GM21619 (cell line): Measurements from ENCODE around the gene MYH3.

Source experiments
- ATAC-seq: cut with Tn5 transposase; IDR thresholded peaks from one replicate; pipeline ENCODE4 v1.9.1; 2021; ENCODE audit not compliant: unreplicated experiment

Gene MYH3

GRCh38 chr17:10651927-10652326, 5.2 kb downstream of the MYH3 start:
- no peak for ATAC-seq

- ATAC-seq = no peak
Observed at GRCh38 chr17:10649602-10650001, 7.5 kb downstream of the MYH3 start.

- no peak for ATAC-seq
Observed at GRCh38 chr17:10648956-10649355, 8.2 kb downstream of the MYH3 start.

DNA sequence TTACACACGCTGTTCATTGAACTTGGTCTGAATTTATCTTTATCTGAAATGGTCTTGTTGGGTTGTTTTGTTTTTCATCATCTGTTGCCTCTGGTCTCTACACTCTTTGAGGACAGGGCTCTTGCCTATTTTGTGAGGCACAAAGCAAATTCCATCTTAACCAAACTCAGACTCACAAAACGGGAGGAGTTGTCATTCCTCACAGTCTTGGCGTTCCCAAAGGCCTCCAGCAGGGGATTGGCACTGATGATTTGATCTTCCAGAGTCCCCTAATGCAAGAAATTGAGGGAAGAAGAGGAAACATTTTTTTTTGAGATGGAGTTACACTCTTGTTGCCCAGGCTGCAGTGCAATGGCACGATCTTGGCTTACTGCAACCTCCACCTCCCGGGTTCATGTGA, 8.7 kb downstream of the MYH3 start:
- ATAC-seq = no peak

DNA sequence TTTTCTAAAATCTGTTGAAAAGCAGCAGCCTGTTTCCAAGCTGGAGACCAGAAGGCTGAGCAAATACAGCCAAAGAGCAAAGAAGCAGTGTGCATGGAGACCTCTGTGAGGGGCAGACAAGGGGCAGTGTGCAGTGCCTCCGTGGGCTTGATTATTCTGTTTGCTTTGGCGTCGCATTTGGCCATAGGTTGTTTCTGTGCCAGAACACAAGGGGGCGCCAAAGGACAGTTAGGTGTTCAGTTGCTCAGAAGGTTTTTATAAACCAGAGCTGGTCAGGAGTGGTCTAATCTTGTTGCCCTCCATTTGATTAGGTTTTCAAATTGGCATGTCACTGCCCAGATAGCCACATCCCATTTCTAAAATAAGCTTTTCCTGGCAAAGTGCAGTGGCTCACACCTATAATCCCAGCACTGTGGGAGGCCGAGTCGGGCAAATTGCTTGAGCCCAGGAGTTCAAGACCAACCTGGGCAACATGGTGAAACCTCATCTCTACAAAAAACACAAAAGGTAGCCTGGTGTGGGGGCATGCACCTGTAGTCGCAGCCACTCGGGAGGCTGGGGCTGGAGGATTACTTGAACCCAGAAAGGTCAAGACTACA, 10.6 kb downstream of the MYH3 start:
- no peak for ATAC-seq

DNA sequence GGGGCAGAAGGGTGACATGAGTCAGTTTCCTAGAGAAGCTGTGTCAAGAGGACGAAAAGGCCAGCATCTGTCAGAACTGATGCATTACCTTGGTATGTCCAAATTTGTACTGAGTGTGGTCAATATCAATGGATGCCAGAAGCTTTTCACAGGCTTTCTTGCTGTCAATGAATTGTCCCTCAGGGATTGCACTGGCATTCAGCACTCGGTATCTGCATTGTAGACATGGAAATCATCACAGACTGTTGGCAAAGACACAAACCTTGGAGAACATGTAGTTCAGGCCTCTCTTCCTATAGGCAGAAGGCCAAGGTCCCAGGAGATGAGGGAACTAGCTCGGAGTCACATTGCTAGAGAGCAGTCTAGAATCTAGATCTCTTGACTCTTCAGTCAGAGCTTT, 16.6 kb downstream of the MYH3 start:
- ATAC-seq = no peak

GRCh38 chr17:10638151-10638550, 19.0 kb downstream of the MYH3 start:
- ATAC-seq = no peak

DNA sequence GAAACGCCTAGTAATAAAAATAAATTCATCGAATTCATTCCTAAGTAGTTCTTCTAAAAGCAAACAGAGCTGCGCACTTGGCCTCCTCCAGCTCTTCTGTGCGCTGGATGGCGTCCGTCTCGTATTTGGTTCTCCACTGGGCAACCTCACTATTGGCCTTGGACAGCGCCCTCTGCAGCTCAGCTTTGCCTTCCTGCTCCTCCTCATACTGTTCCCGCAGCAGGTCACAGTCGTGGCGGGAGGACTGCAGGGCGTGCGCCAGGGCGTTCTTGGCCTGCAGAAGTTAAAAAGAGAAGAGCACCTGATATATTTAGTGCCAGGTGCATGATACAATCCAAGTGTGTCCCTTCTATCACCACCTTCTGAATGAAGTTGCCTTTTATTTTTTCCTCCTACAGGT, 21.8 kb downstream of the MYH3 start:
- no peak for ATAC-seq

GRCh38 chr17:10633738-10634379, 23.2 kb downstream of the MYH3 start:
- peak; percentile 97 for ATAC-seq

DNA sequence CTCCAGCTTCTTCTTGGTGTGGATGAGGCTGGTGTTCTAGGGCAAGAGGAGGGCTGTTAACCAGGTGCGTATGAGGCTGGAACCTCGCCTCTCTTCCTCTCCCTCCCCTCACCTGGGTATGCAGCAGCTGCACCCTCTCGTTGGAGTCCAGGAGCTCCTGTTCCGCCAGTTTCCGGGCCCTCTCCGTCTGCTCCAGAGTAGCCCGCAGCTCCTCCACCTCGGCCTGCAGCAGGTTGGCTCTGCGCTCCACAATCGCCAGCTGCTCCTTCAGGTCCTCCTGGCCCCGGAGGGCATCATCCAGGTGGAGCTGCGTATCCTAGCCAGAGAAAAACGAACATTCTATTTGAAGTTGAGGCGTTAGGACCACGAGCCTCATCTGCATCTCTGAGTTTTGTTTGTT, 25.4 kb downstream of the MYH3 start:
- ATAC-seq = no peak

DNA sequence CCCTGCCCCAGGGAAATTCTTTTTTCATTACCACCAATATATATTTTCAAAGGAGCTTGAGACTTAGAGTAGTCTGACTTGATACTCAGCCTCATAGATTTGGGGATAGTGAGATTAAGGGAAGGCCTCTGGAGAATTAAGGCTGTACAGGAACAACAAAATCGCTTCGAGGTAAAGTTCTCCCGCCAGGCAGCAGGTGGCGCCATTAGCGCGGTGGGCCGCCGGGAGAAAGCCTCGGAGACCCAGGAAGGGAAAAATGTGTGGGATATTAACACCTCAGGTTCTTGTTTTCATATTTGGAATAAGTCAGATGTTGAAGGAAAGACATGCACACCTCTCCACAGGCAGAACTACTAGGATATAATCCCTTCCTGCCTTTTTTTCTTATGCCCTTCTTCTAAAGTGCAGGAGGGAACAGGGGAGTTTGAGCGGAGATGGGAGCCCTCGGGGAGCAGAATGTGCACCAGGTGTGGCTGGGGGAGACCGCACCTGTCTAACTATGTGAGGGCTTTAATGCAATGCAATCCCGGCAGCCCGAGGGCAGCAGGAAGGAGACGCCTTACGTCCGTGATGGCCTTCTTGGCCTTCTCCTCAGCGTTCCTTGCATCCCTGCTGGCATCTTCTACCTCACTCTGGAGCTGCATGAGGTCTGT, 25.9 kb downstream of the MYH3 start:
- ATAC-seq = no peak

- ATAC-seq = no peak
Observed at GRCh38 chr17:10629706-10630105, 27.4 kb downstream of the MYH3 start.

GRCh38 chr17:10628756-10629155, 28.4 kb downstream of the MYH3 start:
- ATAC-seq = no peak

- ATAC-seq = no peak
Observed at GRCh38 chr17:10626390-10626789, 30.7 kb downstream of the MYH3 start.

GRCh38 chr17:10624969-10625368, 32.1 kb downstream of the MYH3 start:
- no peak for ATAC-seq

DNA sequence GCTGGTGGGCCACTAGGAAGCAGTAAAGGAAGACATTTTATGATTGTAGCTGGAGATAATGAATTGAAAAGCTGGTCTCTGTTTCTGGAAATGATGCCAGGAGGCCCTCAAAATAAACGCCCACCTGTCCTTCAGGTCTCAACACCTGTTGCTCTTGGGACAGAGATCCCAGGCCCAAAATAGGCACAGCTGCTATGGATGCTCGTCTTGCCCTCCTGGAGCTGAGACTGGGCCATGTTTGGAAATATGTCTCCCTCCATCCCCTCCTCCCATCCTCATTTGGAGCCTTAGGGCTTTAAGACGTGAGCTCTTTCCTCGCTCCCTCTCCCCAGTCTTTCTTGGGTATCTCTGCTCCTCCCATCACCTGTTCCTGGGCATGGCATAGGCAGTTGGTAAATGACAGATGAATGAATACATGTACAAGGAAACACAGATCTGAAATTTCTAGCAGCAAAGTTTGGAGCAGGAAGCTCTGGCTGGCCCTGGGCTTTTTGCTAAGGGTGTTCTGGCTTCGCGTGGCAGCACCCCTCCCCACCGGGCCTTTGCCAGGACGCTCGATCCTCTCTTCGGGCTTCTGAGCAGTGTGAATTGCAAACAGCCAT, 33.3 kb downstream of the MYH3 start:
- no peak for ATAC-seq

- no peak for ATAC-seq
Observed at GRCh38 chr17:10622617-10623485, 34.3 kb downstream of the MYH3 start.

DNA sequence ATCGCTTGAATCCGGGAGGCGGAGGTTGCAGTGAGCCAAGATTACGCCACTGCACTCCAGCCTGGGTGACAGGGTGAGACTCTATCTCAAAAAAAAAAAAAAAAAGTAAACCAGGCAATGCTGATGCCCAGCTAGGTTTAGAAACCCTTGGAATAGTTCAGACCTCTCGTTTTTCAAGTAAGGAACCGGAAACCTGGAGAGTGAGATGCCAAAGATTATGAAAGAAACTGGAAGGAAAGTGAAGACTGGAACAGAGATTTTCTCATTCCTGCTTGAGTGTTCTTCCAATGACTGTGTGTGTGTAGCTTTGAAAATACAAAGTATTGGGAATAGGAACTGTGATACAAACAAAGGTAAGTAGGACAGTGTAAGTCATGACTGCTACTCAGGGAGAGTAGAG, 35.7 kb downstream of the MYH3 start:
- no peak for ATAC-seq

DNA sequence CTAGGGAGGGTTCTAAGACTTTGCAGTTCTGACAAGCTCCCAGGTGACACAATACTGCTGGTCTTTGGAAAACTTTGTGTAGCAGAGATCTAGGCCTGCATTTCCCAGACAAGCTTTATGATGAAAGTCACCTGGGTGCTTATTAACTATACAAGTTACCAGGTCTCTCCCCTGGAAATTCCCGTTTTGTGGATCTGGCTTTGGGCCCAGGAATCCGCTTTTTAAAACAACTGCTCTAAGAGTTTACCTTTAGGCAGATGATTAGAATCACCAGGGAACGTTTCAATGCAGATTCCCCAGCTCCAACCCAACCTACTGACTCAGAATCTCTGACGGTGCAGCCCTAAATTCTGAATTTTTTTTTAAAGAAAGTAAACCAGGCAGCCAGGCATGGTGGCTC, 36.3 kb downstream of the MYH3 start:
- ATAC-seq = no peak

DNA sequence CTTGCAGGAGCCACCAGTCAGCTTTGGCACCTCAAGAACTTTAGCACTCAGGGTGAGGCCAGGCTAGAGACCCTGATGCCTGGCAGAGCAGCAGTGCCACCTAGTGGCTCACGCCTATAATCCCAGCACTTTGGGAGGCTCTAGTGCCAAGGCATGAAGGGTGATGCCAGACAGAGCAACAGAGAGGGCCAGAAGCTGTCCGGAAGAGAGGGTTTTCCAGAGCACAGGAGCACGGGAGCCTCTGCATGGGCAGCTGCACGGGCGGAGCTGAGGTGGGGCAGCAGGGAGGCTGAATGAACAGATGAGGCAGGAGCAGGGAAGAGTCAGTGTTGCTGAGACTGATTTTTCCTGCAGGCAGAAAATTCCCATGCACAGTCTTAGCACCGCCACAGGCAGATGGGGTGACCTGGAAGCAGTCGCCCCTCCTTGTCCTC, 38.9 kb downstream of the MYH3 start:
- ATAC-seq = peak; percentile 82

GRCh38 chr17:10617120-10617505, 40.0 kb downstream of the MYH3 start:
- ATAC-seq = no peak
